GM19193 (cell line): Measurements from ENCODE around the gene SCGB3A1.

Source experiments
- POLR2A ChIP-seq: IDR thresholded peaks from 4 replicates; pipeline ENCODE4 v1.6.1; 2011; ENCODE audit not compliant: insufficient read depth, insufficient read length; ENCODE audit errors: extremely low read depth

SCGB3A1 gene

GRCh38 chr5:180627386-180628120 is 36.3 kb upstream of the SCGB3A1 start:
- TF ChIP-seq POLR2A, result no peak

- TF ChIP-seq POLR2A, result no peak
These were observed 35.5 kb upstream of the SCGB3A1 start for GRCh38 chr5:180626661-180627385.

- TF ChIP-seq POLR2A, result no peak
These were observed 34.7 kb upstream of the SCGB3A1 start for GRCh38 chr5:180625791-180626660.

- no peak for TF ChIP-seq POLR2A
These were observed 34.0 kb upstream of the SCGB3A1 start for GRCh38 chr5:180625125-180625790.

GRCh38 chr5:180624587-180624986 is 33.3 kb upstream of the SCGB3A1 start:
- TF ChIP-seq POLR2A, result no peak

- TF ChIP-seq POLR2A, result no peak
These were observed 32.5 kb upstream of the SCGB3A1 start for GRCh38 chr5:180623844-180624243.

GRCh38 chr5:180623411-180623834 is 32.1 kb upstream of the SCGB3A1 start:
- no peak for TF ChIP-seq POLR2A

GRCh38 chr5:180622910-180623309 is 31.6 kb upstream of the SCGB3A1 start:
- no peak for TF ChIP-seq POLR2A

GRCh38 chr5:180621311-180621710 is 30.0 kb upstream of the SCGB3A1 start:
- no peak for TF ChIP-seq POLR2A

GRCh38 chr5:180620014-180620413 is 28.7 kb upstream of the SCGB3A1 start:
- TF ChIP-seq POLR2A, result no peak

GRCh38 chr5:180619563-180619915 is 28.2 kb upstream of the SCGB3A1 start:
- TF ChIP-seq POLR2A, result no peak

- no peak for TF ChIP-seq POLR2A
These were observed 27.7 kb upstream of the SCGB3A1 start for GRCh38 chr5:180618829-180619562.

- TF ChIP-seq POLR2A, result no peak
These were observed 27.2 kb upstream of the SCGB3A1 start for GRCh38 chr5:180618487-180618828.

GRCh38 chr5:180613814-180614188 is 22.5 kb upstream of the SCGB3A1 start:
- no peak for TF ChIP-seq POLR2A

GRCh38 chr5:180613188-180613813 is 22.0 kb upstream of the SCGB3A1 start:
- no peak for TF ChIP-seq POLR2A

GRCh38 chr5:180612683-180613082 is 21.4 kb upstream of the SCGB3A1 start:
- no peak for TF ChIP-seq POLR2A
